G401.6 (cell line): Measurements from ENCODE around the gene TTLL13.
"Not testable (repeated sequence)": the region's sequence is repeated elsewhere in the genome, so short reads cannot be mapped to it uniquely, and the experiment has no call there.

Experiments used
- FAIRE-seq: peaks from 2 replicates; lab custom pipeline; 2012; peaks lifted over from hg19 to GRCh38; lab: Jason Lieb, UNC

Gene TTLL13

GRCh38 chr15:90287101-90287500 lies 37.7 kb downstream of the TTLL13 start:
- no peak for FAIRE-seq

- FAIRE-seq = no peak
Observed at GRCh38 chr15:90287946-90288345, 38.6 kb downstream of the TTLL13 start.

GRCh38 chr15:90291679-90292356 lies 42.5 kb downstream of the TTLL13 start:
- no peak for FAIRE-seq

DNA sequence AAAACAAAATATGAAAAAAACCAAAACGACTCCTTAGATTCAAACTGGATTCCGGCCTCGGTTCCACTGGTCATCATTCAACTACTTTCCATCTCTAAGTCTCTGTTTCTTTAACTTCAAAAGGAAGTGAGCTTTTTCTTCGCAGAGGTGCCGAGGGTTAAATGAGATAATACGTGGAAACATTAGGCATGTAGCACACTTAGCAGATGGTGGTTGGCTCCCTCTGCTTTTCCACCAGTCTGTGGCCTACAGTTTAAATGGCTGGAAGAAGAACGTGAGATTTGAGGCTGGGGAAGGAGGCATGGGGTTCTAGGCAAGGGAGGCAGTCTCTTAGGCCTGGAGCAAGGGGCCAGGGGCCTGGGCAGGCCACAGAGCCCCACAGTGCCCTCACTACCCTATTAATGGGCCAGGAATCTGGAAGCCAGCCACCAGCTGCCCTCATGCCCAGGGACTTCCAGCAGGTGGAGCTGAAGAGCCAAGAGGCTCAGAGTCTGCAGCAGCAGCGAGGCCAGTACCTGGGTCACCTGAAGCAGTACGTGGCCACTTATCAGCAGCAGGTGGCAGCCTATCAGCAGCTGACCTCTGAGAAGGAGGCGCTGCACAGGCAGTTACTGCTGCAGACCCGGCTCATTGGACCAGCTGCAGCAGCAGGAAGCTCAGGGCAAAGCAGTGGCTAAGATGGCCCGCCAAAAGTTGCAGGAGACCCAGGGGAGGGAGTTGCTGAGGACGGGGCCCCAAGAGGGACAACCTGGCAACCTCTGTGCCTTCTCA lies 43.9 kb downstream of the TTLL13 start:
- not testable (repeated sequence) for FAIRE-seq

GRCh38 chr15:90294159-90294558 lies 44.8 kb downstream of the TTLL13 start:
- FAIRE-seq = no peak

- no peak for FAIRE-seq
Observed at GRCh38 chr15:90294601-90295269, 45.4 kb downstream of the TTLL13 start.

GRCh38 chr15:90295270-90295648 lies 45.9 kb downstream of the TTLL13 start:
- no peak for FAIRE-seq

DNA sequence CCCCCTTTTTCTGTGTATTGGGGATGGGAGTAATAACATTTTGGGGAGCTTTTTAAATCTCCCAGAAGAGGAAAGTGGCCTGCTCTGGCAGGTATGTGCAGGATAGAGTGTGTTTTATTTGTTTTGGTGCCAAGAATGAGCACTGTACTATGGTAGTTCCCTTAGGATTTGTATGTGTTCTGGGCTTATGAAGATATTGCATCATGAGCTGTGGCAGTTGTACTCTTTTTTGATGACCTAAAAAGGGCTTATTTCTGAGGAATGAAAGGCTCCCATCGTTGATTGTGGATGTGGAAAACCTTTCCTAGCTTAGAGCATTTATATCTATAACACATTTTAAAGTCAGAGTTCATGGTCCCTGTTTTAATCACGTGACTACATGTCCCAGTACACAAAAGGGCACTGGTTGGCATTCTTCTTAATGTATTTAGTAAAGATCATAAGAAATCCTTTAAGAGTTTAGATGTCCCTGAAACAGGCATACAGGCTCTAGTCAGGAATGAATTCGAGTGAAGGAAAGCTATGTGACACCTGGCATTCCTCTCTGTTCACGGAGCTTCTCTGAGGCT lies 47.0 kb downstream of the TTLL13 start:
- FAIRE-seq = not testable (repeated sequence)

- no peak for FAIRE-seq
Observed at GRCh38 chr15:90297021-90297420, 47.7 kb downstream of the TTLL13 start.

DNA sequence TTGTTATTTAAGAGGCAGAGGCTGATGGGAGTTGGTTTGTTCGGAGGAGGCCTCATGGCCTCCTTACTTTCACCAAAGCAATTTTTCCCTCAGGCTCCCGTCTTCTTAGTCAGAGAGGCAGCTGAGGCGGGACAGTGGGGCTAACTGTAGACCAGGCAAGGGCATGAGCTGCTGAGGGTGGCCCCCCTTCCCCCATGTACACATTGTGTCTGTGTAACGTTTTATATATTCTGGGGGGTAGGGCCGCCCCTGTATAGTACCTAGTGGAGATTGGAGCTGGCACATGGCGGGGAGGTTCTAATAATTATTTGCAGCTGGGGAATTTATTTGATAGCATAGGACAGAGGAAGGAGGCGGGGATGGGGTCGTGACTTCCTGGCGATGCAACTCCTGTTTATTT lies 51.2 kb downstream of the TTLL13 start:
- FAIRE-seq = no peak

DNA sequence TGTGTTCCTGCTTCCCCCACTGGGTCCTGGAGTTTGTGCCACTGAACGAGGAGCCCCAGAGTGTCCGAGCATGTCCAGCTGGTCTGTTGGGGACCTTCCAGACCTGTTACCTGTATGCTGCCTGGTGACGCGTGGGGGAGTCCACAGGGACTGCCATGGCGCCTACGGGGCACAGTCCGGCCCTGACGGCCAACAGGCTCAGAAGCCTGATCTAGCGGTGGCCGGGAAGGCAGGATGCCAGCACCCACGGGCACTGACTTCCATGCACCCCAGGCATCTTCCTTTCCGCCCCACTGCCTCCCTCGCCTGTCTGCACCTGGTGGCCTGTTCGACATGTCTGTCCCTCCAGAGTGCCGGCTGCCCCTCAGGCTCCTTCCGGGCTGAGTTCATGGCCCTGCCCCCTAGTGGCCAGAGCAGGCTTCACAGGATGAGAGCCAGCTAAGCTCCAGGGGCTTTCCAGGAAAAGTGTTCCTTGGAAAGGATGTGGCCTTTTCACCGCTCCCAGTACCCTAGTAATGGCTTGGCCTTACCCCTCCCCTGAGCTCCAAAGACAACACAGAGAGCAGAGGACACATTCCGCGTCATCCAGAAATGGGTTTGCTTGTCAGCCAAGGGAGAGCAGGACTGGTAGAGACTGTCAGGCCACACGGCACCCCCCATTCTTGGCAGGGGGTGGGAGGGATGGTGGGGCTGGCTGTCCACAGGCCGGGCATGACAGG lies 51.8 kb downstream of the TTLL13 start:
- peak; percentile 3 for FAIRE-seq

DNA sequence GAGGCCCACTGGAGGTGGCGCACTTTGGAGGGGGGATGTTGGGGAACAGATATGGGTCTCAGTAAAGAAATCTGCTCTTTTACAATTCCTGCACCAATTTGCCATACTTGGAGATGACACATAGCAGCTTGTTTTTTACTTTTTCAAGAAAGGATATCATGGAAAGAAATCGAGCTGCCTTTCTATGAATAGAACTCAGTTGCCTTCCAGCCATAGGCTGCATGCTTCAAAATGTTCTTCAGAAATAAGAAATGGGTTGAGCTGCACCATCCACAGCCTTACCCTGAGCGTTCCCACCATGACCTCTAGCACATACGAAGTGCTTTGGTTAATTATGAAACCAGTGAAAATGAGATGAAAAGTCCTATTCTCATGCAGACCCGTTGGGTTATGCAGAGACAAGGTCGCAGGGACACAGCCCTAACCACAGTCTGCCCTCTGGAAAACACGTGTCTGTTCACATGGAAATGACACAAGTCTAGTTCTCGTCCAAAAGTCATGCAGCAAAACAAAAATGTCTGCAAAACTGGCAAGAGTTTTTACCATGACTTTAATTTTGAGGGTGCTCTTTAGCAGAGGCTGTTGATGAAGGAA lies 52.4 kb downstream of the TTLL13 start:
- FAIRE-seq = no peak

DNA sequence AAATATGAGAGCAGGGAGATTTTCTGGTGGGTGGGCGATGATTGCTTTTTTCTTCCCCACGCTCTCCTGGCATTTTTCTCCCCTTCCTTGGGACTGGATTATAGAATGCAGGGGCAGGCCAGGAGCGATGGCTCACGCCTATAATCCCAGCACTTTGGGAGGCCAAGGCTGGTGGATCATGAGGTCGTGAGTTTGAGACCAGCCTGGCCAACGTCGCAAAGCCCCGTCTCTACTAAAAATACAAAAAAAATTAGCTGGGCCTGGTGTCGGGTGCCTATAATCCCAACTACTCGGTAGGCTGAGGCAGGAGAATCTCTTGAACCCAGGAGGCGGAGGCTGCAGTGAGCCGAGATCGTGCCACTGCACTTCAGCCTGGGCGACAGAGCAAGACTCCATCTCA lies 56.0 kb downstream of the TTLL13 start:
- FAIRE-seq = not testable (repeated sequence)

DNA sequence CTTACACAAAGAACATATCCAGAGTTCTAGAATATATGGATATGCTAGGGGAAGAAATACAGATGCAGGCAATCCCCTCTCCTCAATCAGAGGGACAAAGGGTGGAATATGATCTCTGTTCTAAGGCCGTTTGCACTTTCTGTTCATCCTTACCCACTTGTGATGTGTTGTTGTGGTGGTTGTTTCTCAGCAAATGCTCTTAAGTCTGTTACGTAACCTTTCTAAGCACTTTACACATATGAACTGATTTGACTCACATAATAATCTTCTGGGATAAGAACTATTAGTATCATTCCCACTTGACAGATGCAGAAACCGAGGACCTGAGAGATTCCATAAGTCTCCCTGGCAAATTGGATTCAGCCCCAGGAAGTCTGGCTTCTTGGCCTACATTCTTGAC lies 56.6 kb downstream of the TTLL13 start:
- no peak for FAIRE-seq

- no peak for FAIRE-seq
Observed at GRCh38 chr15:90306560-90306959, 57.2 kb downstream of the TTLL13 start.

GRCh38 chr15:90307661-90308060 lies 58.3 kb downstream of the TTLL13 start:
- FAIRE-seq = no peak

DNA sequence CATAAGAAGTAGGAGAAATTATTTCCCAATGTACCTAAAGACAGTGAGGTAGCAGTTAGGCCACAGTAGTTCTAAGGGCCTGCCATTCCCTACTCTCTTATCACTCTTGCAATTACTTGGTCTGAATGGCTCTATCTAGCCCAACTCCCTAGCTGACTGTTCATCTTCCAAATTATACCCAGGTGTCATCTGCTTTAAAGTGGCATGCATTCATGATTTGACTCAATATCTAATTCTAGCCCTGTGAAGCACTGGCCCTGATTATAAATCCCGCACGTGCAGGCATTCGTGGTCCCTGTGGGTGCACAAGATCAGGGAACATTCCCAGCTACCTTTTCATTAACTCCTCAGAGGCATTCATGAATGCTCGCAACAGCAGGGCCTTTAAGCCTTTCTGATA lies 59.7 kb downstream of the TTLL13 start:
- no peak for FAIRE-seq
